GM12872 (cell line): ENCODE results near the gene DDX51.

ENCODE experiments used
- CTCF ChIP-seq: IDR thresholded peaks from 3 replicates; pipeline ENCODE4 v1.5.1; 2011; ENCODE audit warnings: low read depth, mild to moderate bottlenecking, low read length, moderate library complexity; ENCODE audit not compliant: insufficient read depth

DDX51 gene

DNA sequence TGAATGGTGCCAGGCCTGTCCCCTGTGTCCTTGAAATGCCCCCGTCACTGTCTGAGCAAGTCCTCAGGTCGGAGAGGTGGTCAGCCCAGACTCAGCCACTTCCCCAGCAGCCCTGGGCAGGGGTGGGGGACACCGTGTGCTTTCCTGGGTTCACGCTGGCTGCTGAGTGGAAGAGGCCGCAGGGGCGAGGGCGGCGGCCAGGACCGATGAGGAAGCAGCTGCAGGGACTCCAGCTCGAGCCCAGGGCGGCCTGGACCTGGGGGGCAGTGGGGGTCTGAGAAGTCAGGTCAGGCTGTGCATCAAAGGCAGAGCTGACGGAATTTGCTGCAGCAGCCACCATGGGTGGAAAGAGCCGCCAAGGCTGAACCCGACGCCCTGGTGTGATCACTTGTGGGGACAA lies 28.5 kb upstream of the DDX51 start:
- TF ChIP-seq CTCF = no peak

- TF ChIP-seq CTCF = no peak
Measured at GRCh38 chr12:132171968-132172521, 27.9 kb upstream of the DDX51 start.

DNA sequence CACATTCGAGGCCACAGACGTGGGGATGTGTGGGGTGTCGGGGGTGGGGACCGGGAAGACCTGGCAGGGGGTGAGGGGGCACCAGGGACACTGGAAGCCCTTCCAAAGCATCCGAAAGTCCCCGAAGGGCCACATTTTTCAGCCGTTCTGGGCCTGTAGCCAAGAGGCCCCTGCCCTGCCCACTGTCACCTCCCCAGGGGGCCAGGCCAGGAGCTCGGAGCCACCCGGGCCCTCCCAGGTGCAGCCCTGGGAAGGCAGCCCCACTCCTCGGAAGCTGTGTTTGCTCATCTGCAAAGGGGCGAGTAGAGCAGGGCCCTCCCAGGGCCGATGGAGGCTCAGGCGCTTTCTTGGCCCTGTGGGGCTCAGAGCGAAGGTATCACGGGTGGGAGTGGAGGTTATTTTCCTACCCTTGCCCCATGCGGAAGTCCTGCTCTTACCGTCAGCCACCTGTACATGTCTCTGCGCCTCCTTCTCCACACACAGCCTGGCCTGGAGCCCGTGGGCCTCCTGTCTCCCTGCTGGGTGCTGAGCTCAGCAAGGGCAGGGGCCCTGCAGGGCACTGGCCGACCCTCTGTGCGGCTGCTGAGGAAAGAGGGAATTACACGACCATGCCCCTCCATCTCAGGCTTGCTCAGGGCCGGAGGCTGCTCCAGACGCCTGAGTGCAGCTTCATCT lies 27.3 kb upstream of the DDX51 start:
- no peak for TF ChIP-seq CTCF

DNA sequence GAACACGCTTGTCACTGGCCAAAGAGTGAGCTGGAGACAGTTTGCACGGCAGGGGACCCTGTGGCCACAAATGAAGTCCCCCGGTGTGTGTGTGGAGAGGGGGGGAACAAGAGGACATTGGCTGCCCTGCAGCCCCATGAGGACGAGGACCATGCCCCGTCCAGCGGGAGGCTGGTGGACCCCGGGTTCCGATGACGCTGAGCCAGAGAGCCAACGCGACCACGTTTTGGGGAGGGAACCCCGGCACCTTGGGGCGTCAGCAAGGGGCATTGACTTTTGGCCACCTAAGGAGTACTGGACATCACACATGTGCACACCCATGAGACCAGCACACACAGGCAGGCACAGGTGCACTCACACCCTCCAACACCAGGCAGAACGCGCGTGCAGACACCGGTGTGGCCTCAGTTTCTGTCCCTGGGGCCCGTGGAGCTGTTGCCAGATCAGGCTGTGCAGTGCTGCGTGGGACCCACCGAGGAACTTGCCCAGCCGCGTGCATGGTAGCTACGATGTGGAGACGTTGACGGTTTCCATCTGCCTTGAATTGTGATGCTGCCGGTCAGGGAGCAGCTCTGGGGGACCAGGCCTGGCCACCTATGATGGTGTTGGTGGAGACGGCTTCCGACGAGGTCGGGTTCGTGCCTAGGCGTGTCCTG lies 26.6 kb upstream of the DDX51 start:
- TF ChIP-seq CTCF = no peak

DNA sequence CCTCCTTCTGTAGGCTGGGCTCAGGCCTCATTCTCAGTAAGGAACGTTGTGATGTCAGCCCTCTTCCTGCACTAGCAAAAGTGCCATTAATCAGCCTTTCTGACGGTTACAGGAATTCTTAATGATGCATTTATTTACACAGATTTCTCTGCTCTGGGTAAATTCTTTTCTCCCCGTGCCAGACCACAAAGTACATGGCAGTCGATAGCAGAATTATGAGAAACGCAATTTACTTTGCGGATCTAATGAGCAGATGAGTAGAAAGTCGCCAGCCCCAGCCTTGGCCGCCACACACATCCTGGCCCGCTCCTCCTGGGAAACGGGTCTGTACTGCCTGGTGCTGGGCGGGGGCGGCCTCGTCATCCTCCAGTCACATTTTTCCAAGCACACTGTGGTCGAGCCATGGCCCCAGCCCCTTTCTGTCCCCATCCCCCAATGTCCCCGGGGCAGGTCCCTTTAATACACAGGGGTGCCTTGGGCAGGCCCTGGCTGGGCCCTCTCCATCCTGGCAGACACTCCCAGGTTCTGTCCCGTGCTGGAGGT lies 26.0 kb upstream of the DDX51 start:
- no peak for TF ChIP-seq CTCF

GRCh38 chr12:132169376-132169775 lies 25.3 kb upstream of the DDX51 start:
- TF ChIP-seq CTCF = no peak

DNA sequence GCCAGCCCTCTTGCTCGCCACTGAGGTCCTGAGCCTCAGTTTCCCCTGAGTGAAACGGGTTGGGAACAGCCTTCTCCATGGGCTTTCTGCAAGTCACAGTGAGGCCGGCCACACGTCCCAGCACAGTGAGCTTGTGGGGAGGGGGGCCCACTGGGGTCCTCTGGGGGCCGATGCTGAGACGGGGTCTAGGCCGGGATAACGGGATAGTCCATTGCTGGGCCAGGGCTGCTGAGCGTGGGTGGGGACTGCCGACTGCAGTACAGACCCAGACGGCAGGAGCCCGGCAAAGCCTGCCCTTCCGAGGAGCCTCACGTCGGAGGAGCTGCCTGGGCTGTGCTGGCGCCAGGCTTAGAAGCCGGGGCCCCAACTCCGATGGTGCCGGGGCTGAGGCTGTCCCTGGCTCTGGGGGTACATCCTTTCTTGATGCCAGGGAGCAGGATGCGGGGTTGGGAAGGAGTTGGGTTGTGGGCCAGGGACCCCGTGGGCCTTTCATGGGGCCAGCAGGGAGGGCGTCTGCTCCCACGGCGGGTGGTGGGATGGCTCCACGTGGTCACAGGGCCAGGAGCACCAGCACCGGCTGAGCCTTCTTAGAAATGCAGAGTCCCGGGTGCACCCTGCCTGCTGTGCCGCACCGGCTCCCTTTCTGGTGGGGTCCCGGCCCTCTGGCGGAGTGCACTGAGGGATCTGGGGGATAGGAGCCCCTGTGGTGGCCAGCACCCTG lies 24.4 kb upstream of the DDX51 start:
- no peak for TF ChIP-seq CTCF
